Ascending aorta (tissue), 2 donors: ENCODE data around the gene MYO18A. TPM values are rescaled to one million over a fixed set of nuclear protein-coding genes. Genes with fewer than 3 reads are reported as not detected.
"Not testable (repeated sequence)": the region's sequence is repeated elsewhere in the genome, so short reads cannot be mapped to it uniquely, and the experiment has no call there.

Experiments
- DNase-seq, 2 donors: peaks; one replicate each; pipeline ENCODE4 v3.0.0-alpha.2; 2019; ENCODE audit warnings: low spot score in 2 of 2
- H3K27ac ChIP-seq, 2 donors: fragments of 200-600 bp; sonication (generic); one replicate each; pipeline ENCODE4 v1.5.1; 2016 to 2017; ENCODE audit warnings: mild to moderate bottlenecking in 1 of 2
- H3K27me3 ChIP-seq: fragments of 200-600 bp; sonication (generic); one replicate; pipeline ENCODE4 v1.5.1; 2017
- H3K36me3 ChIP-seq, 2 donors: fragments of 200-600 bp; sonication (generic); one replicate each; pipeline ENCODE4 v1.5.1; 2016
- H3K4me1 ChIP-seq, 2 donors: fragments of 200-600 bp; sonication (generic); one replicate each; pipeline ENCODE4 v1.5.1; 2016 to 2017; ENCODE audit warnings: mild to moderate bottlenecking in 1 of 2
- H3K4me3 ChIP-seq, 2 donors: fragments of 200-600 bp; sonication (generic); one replicate each; pipeline ENCODE4 v1.5.1; 2016 to 2017; ENCODE audit warnings: mild to moderate bottlenecking in 1 of 2
- H3K9me3 ChIP-seq, 2 donors: fragments of 200-600 bp; sonication (generic); one replicate each; pipeline ENCODE4 v1.5.1; 2016
- intact Hi-C: fragments of 100-400 bp; cut with DNase I; formaldehyde crosslinking; loops from one replicate; pipeline ENCODE4 v1.15.1; 2023
- total RNA-seq: library from RNA; depleted of rRNA; stranded (reverse); fragments of >200 nt; gene quantifications from one replicate; pipeline ENCODE4 v1.1.0, GENCODE V29; 2016
- TF ChIP-seq, protein P1 (sequence below), 3 experiments: fragments of 200-600 bp in 2 of 3; fragments of 450-650 bp in 1 of 3; sonication (generic) in 2 of 3; IDR thresholded peaks; one replicate each; pipeline ENCODE4 v1.5.1; 2016 to 2019; ENCODE audit warnings: antibody characterized with exemption in 3 of 3, mild to moderate bottlenecking in 1 of 3, moderate library complexity in 1 of 3

Gene MYO18A, protein sequence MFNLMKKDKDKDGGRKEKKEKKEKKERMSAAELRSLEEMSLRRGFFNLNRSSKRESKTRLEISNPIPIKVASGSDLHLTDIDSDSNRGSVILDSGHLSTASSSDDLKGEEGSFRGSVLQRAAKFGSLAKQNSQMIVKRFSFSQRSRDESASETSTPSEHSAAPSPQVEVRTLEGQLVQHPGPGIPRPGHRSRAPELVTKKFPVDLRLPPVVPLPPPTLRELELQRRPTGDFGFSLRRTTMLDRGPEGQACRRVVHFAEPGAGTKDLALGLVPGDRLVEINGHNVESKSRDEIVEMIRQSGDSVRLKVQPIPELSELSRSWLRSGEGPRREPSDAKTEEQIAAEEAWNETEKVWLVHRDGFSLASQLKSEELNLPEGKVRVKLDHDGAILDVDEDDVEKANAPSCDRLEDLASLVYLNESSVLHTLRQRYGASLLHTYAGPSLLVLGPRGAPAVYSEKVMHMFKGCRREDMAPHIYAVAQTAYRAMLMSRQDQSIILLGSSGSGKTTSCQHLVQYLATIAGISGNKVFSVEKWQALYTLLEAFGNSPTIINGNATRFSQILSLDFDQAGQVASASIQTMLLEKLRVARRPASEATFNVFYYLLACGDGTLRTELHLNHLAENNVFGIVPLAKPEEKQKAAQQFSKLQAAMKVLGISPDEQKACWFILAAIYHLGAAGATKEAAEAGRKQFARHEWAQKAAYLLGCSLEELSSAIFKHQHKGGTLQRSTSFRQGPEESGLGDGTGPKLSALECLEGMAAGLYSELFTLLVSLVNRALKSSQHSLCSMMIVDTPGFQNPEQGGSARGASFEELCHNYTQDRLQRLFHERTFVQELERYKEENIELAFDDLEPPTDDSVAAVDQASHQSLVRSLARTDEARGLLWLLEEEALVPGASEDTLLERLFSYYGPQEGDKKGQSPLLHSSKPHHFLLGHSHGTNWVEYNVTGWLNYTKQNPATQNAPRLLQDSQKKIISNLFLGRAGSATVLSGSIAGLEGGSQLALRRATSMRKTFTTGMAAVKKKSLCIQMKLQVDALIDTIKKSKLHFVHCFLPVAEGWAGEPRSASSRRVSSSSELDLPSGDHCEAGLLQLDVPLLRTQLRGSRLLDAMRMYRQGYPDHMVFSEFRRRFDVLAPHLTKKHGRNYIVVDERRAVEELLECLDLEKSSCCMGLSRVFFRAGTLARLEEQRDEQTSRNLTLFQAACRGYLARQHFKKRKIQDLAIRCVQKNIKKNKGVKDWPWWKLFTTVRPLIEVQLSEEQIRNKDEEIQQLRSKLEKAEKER (N-terminal part only)
- 185 TPM for total RNA-seq

DNA sequence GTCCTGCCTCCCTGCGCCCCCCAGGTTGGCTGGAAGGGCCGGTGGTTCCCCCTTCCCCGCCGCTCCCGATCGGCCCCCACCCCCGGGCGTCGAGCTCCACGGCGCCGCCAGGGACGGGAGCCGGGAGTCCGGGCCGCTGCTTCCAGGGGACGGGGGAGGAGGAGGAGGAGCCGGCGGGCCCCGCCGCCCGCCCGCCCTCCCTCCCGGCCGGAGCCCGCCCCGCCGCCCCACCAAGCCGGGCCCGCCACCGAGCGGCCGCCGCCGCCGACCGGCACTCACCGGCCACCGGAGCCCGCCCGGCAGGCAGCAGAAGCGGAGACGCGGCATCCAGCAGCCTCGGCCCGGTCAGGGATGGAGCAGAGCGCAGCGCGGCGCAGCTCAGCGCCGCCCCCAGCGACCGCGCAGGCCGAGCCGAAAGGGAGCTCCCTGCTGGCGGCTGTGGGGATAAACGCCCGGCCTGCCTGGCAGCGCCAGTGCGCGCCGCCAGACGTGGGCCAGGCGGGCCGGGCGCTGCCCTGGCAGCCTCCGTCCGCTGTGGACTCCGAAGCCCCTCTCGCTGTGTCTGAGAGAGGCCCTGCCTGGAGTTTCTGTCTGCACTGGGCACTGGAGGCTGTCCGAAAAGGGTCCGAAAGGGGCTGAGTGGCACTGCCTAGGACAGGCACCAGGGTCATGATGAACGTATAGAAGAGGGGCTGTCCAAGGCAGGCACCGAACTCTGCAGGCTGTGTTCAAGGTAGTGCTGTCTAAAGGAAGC is at the start of gene MYO18A:
TSS of gene MYO18A (minus strand) at position 365 of the 754 bp plus-strand sequence. CDS start 13,458 bp downstream, outside the sequence.
- no peaks in the 10 kb centered on the region for H3K27me3 ChIP-seq
- peaks cover 12 to 30% of the 10 kb centered on the region in 2 donors for H3K4me1 ChIP-seq
- peak within 1 kb of the TSS; percentile 57 to 82 for H3K4me3 ChIP-seq
- H3K36me3 ChIP-seq, result no peaks in the 10 kb centered on the region
- TF ChIP-seq, protein P1, sequence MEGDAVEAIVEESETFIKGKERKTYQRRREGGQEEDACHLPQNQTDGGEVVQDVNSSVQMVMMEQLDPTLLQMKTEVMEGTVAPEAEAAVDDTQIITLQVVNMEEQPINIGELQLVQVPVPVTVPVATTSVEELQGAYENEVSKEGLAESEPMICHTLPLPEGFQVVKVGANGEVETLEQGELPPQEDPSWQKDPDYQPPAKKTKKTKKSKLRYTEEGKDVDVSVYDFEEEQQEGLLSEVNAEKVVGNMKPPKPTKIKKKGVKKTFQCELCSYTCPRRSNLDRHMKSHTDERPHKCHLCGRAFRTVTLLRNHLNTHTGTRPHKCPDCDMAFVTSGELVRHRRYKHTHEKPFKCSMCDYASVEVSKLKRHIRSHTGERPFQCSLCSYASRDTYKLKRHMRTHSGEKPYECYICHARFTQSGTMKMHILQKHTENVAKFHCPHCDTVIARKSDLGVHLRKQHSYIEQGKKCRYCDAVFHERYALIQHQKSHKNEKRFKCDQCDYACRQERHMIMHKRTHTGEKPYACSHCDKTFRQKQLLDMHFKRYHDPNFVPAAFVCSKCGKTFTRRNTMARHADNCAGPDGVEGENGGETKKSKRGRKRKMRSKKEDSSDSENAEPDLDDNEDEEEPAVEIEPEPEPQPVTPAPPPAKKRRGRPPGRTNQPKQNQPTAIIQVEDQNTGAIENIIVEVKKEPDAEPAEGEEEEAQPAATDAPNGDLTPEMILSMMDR (IDR thresholded peaks at IDR 0.05), result peak; percentile 80 to 98 (median 88)
- H3K9me3 ChIP-seq, result no peaks in the 10 kb centered on the region
- H3K27ac ChIP-seq, result peak within 1 kb of the TSS; percentile 79 to 93
- DNase-seq, result peak in 1 of 2 donors; percentile 87
- intact Hi-C loops, result loop anchor here (1.0 kb wide), 2 partner anchors 31 to 39 kb away; no protein-coding TSS in a partner anchor

GRCh38 chr17:29225396-29225795 is 45.2 kb upstream of the MYO18A start:
- Histone ChIP-seq H3K9me3 (no peaks in the 10 kb centered on the region), H3K27me3 (no peaks in the 10 kb centered on the region), H3K4me1 (no peaks in the 10 kb centered on the region), H3K27ac (no peak overlapping the region), H3K36me3 (no peaks in the 10 kb centered on the region), H3K4me3 (no peak overlapping the region)
- no peak for DNase-seq
- TF ChIP-seq, protein P1 (IDR thresholded peaks at IDR 0.05), result no peak
- intact Hi-C loops, result no loop called here

DNA sequence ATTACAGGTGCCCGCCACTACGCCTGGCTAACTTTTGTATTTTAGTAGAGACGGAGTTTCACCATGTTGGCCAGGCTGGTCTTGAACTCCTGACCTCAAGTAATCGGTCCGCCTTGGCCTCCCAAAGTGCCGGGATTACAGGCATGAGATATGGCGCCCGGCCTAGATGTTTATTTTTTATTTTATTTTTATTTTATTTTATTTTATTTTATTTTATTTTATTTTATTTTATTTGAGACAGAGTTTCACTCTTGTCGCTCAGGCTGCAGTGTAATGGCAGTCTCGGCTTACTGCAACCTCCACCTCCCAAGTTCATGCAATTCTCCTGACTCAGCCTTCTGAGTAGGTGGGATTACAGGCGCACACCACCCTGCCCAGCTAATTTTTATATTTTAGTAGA is 41.1 kb upstream of the MYO18A start:
- H3K9me3 ChIP-seq, H3K4me3 ChIP-seq, H3K36me3 ChIP-seq, DNase-seq, H3K27me3 ChIP-seq, H3K4me1 ChIP-seq, H3K27ac ChIP-seq, intact Hi-C loops: not testable (repeated sequence)

- peak in 1 of 2 donors; percentile 89 for DNase-seq
- H3K36me3 ChIP-seq, result no peaks in the 10 kb centered on the region
- intact Hi-C loops, result loop anchor here (1.0 kb wide), 3 partner anchors 39 to 72 kb away; partner anchors contain the start of gene MYO18A
- H3K27me3 ChIP-seq, result no peaks in the 10 kb centered on the region
- H3K4me1 ChIP-seq, result peaks cover 3 to 10% of the 10 kb centered on the region in 2 donors
- TF ChIP-seq, protein P1 (IDR thresholded peaks at IDR 0.05), result peak; percentile 89 to 98 (median 97)
- no peak overlapping the region for H3K4me3 ChIP-seq
- H3K27ac ChIP-seq, result no peak overlapping the region
- H3K9me3 ChIP-seq, result no peaks in the 10 kb centered on the region
Measured at GRCh38 chr17:29219378-29220047, 39.3 kb upstream of the MYO18A start.

DNA sequence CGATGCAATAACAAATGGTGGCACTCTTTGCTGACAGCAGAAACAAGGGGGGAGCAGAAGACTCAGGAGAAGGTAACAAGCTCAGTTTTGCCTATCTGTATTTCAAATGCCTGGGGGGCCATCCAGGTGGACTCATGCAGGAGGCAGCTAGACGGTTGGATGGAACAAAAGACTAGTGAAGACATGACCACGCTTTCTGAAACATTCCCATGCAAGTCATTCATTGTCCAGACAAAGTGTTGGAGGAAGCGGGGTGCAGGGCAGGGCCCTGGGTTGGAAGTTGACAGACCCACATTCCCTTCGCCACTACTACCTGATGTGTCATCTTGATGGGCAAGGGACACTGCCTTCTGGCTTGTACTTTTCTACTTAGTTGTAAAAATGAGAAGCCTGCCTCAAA is 36.7 kb upstream of the MYO18A start:
- Histone ChIP-seq H3K9me3 (no peaks in the 10 kb centered on the region), H3K36me3 (no peaks in the 10 kb centered on the region), H3K4me3 (no peak overlapping the region), H3K27me3 (no peaks in the 10 kb centered on the region), H3K27ac (no peak overlapping the region), H3K4me1 (peaks cover 3 to 10% of the 10 kb centered on the region in 2 donors)
- TF ChIP-seq, protein P1 (IDR thresholded peaks at IDR 0.05), result no peak
- no peak for DNase-seq
- intact Hi-C loops, result no loop called here
